ENCODE data around the gene CARS2.
"Not testable (repeated sequence)": the region's sequence is repeated elsewhere in the genome, so short reads cannot be mapped to it uniquely, and the experiment has no call there.

CARS2 gene

GRCh38 chr13:110705356-110705825 lies 525 bp downstream of the CARS2 start:
- Histone ChIP-seq H3K4me3 (ENCODE audit: low read depth in 1 of 2, low read length in 2 of 2) (peak overlapping the region; percentile 71 to 79), H3K27ac (ENCODE audit: low read length) (peak overlapping the region; percentile 54), H3K4me1 (ENCODE audit: control insufficient read depth in 1 of 2, insufficient read depth in 2 of 2, low read length in 2 of 2) (peaks cover 14 to 27% of the 10 kb centered on the region in 2 donors), H3K36me3 (ENCODE audit: control insufficient read depth in 1 of 2, insufficient read depth in 2 of 2, low read length in 2 of 2) (peaks cover 5 to 25% of the 10 kb centered on the region in 2 donors), H3K9me3 (ENCODE audit: control insufficient read depth in 1 of 2, low read length in 2 of 2) (no peaks in the 10 kb centered on the region), H3K27me3 (ENCODE audit: low read depth, low read length) (no peaks in the 10 kb centered on the region)

DNA sequence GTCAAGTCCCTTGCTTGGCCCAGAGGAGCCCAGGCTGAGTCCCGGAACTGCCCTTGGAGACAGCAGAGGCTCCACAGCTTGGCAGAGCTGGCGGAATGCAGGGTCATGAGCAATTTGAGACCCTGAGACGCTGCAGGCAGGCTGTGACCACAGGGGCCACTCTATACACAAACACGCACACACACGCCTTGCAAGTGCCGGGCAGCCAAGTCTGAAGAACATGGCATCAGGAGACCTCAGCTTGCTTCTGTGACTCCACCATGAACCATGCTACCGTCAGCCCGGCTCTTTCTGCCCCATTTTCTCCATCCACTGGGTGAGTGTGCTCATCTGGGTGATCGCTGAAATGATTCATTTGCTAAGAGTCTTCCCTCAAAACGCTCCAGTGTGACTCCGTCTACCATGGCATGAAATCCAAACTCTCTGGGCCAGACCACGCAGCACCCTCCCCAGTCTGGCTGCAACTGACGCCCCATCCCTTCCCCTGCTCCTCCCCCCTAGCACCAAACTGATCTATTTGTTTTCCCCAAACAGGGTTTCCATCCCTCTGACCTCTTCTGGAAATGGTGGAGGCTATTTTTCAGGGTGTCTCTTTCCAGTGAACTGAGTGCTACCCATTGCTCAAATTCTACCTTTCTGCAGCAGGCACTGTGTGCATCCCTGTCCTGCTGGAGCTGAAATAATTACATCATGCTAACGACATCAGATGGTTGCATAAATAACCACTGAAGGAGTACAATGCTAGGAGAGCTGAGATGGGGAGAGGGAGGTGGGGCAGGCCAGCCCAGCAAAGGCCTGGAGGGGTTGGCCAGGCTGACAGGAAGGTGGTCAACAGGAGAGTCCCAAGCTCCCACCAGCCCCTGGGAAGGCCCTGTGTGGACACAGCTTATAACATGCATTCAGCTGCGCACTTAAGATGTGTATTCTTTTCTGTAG lies 3.1 kb downstream of the CARS2 start:
- H3K9me3 ChIP-seq (ENCODE audit: control insufficient read depth in 1 of 2, low read length in 2 of 2), result no peaks in the 10 kb centered on the region
- H3K4me1 ChIP-seq (ENCODE audit: control insufficient read depth in 1 of 2, insufficient read depth in 2 of 2, low read length in 2 of 2), result peaks cover 14 to 27% of the 10 kb centered on the region in 2 donors
- H3K27me3 ChIP-seq (ENCODE audit: low read depth, low read length), result no peaks in the 10 kb centered on the region
- H3K36me3 ChIP-seq (ENCODE audit: control insufficient read depth in 1 of 2, insufficient read depth in 2 of 2, low read length in 2 of 2), result peaks cover 16 to 44% of the 10 kb centered on the region in 2 donors
- H3K4me3 ChIP-seq (ENCODE audit: low read depth in 1 of 2, low read length in 2 of 2), result no peak overlapping the region
- no peak overlapping the region for H3K27ac ChIP-seq (ENCODE audit: low read length)

- Histone ChIP-seq H3K4me1 (ENCODE audit: control insufficient read depth in 1 of 2, insufficient read depth in 2 of 2, low read length in 2 of 2) (peaks cover 14 to 27% of the 10 kb centered on the region in 2 donors), H3K4me3 (ENCODE audit: low read depth in 1 of 2, low read length in 2 of 2) (no peak overlapping the region), H3K9me3 (ENCODE audit: control insufficient read depth in 1 of 2, low read length in 2 of 2) (no peaks in the 10 kb centered on the region), H3K36me3 (ENCODE audit: control insufficient read depth in 1 of 2, insufficient read depth in 2 of 2, low read length in 2 of 2) (peaks cover 19 to 51% of the 10 kb centered on the region in 2 donors), H3K27me3 (ENCODE audit: low read depth, low read length) (no peaks in the 10 kb centered on the region), H3K27ac (ENCODE audit: low read length) (no peak overlapping the region)
These were observed 3.8 kb downstream of the CARS2 start for GRCh38 chr13:110702089-110702488.

GRCh38 chr13:110701061-110701460 lies 4.9 kb downstream of the CARS2 start:
- not testable (repeated sequence) for H3K9me3 ChIP-seq (ENCODE audit: control insufficient read depth in 1 of 2, low read length in 2 of 2); H3K27me3 ChIP-seq (ENCODE audit: low read depth, low read length); H3K4me3 ChIP-seq (ENCODE audit: low read depth in 1 of 2, low read length in 2 of 2); H3K27ac ChIP-seq (ENCODE audit: low read length)
- Histone ChIP-seq H3K4me1 (ENCODE audit: control insufficient read depth in 1 of 2, insufficient read depth in 2 of 2, low read length in 2 of 2) (peaks cover 8 to 19% of the 10 kb centered on the region in 2 donors), H3K36me3 (ENCODE audit: control insufficient read depth in 1 of 2, insufficient read depth in 2 of 2, low read length in 2 of 2) (peaks cover 25 to 58% of the 10 kb centered on the region in 2 donors)

GRCh38 chr13:110700641-110701040 lies 5.3 kb downstream of the CARS2 start:
- no peak overlapping the region for H3K4me3 ChIP-seq (ENCODE audit: low read depth in 1 of 2, low read length in 2 of 2)
- H3K9me3 ChIP-seq (ENCODE audit: control insufficient read depth in 1 of 2, low read length in 2 of 2), result no peaks in the 10 kb centered on the region
- H3K27me3 ChIP-seq (ENCODE audit: low read depth, low read length), result no peaks in the 10 kb centered on the region
- H3K27ac ChIP-seq (ENCODE audit: low read length), result no peak overlapping the region
- H3K4me1 ChIP-seq (ENCODE audit: control insufficient read depth in 1 of 2, insufficient read depth in 2 of 2, low read length in 2 of 2), result peaks cover 8 to 19% of the 10 kb centered on the region in 2 donors
- peaks cover 25 to 58% of the 10 kb centered on the region in 2 donors for H3K36me3 ChIP-seq (ENCODE audit: control insufficient read depth in 1 of 2, insufficient read depth in 2 of 2, low read length in 2 of 2)

DNA sequence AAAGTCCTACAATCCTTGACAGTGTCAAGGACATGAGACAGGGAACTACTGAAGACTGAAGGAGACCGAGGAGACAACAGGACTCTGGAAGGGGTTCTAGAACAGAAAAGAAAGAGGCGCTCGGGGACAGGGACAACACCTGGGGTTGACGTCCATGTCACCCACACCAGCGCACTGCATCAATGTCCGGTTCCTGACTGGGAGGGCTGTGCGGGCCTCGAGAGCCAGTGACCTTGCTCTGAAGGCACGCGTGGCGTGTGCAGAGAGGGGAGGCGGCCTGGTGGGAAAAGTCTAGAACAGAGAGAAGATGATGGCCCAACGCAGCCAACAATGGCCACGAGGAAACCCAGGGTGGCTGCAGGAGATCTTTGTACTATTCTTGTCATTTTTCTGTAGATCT lies 5.7 kb downstream of the CARS2 start:
- H3K27ac ChIP-seq (ENCODE audit: low read length), result no peak overlapping the region
- H3K4me3 ChIP-seq (ENCODE audit: low read depth in 1 of 2, low read length in 2 of 2), result no peak overlapping the region
- peaks cover 5 to 18% of the 10 kb centered on the region in 2 donors for H3K4me1 ChIP-seq (ENCODE audit: control insufficient read depth in 1 of 2, insufficient read depth in 2 of 2, low read length in 2 of 2)
- peaks cover 25 to 58% of the 10 kb centered on the region in 2 donors for H3K36me3 ChIP-seq (ENCODE audit: control insufficient read depth in 1 of 2, insufficient read depth in 2 of 2, low read length in 2 of 2)
- H3K9me3 ChIP-seq (ENCODE audit: control insufficient read depth in 1 of 2, low read length in 2 of 2), result no peaks in the 10 kb centered on the region
- no peaks in the 10 kb centered on the region for H3K27me3 ChIP-seq (ENCODE audit: low read depth, low read length)

DNA sequence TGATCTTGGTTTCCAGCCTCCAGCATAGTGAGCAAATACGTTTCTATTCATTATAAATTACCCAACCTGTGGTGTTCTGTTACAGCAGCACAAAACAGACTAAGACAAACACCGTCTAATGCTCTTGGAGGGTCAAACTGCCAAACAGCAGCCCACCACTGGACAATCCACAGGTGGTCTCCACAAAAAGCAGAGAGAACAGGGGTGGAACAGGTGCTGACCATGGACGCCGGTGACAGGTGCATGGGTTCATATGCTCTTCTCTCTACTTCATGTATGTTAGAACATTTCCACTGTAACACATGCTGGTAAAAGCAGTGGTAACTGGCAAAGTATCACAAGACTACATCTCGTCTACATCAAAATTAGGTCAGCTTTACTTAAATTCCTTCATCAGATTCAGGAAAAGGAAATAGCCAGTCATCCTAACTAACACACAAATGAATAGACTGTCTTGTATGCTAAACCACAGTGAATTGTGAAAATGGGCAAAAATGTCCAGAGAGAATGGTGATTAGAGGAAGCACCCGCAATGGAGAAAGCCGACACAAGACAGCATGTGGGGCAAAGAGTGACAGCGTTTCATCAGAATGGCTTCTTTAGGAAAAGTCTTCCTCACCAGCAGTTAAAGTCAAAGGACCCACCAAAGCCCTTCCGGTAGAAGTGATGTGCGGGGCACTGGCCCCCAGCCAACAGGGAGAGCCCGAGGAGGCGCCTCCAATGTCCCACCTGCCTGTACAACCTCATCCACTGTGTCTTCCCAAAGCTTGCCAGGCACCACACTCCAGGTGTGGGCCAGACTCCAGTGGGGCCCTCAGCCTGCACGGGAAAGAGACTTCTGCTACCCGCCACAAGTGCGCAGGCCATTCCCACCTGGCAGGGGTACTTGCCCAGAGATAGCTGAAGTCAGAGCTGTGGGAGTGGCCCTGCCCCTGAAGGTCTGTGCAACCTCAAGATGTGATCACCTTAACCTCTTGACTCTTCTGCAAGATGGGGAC lies 6.5 kb downstream of the CARS2 start:
- Histone ChIP-seq H3K36me3 (ENCODE audit: control insufficient read depth in 1 of 2, insufficient read depth in 2 of 2, low read length in 2 of 2) (peaks cover 25 to 62% of the 10 kb centered on the region in 2 donors), H3K27me3 (ENCODE audit: low read depth, low read length) (no peaks in the 10 kb centered on the region), H3K4me1 (ENCODE audit: control insufficient read depth in 1 of 2, insufficient read depth in 2 of 2, low read length in 2 of 2) (peaks cover 0 to 13% of the 10 kb centered on the region in 2 donors), H3K9me3 (ENCODE audit: control insufficient read depth in 1 of 2, low read length in 2 of 2) (no peaks in the 10 kb centered on the region), H3K27ac (ENCODE audit: low read length) (no peak overlapping the region), H3K4me3 (ENCODE audit: low read depth in 1 of 2, low read length in 2 of 2) (no peak overlapping the region)

GRCh38 chr13:110698689-110699088 lies 7.2 kb downstream of the CARS2 start:
- peaks cover 25 to 61% of the 10 kb centered on the region in 2 donors for H3K36me3 ChIP-seq (ENCODE audit: control insufficient read depth in 1 of 2, insufficient read depth in 2 of 2, low read length in 2 of 2)
- H3K9me3 ChIP-seq (ENCODE audit: control insufficient read depth in 1 of 2, low read length in 2 of 2), result no peaks in the 10 kb centered on the region
- no peaks in the 10 kb centered on the region for H3K27me3 ChIP-seq (ENCODE audit: low read depth, low read length)
- H3K4me3 ChIP-seq (ENCODE audit: low read depth in 1 of 2, low read length in 2 of 2), result no peak overlapping the region
- H3K4me1 ChIP-seq (ENCODE audit: control insufficient read depth in 1 of 2, insufficient read depth in 2 of 2, low read length in 2 of 2), result peaks cover 0 to 12% of the 10 kb centered on the region in 2 donors
- H3K27ac ChIP-seq (ENCODE audit: low read length), result no peak overlapping the region

DNA sequence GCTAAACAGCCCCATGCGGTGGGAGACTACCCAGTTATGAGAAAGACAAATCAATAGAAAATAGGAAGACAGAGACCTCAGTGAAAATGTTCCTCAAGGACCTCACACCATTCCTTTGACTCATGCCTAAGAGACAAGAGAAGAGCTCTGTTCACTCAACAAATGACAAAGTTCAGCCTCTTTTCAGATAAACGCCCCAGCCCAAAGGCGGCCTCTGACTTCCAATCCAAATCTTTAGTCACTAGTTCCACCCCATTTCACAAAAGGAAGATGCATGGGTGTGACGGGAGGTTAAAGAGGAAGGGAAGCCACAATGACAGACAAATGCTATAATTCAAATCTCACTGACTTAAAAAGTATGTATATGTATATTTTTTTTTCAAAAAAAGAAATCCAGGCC lies 8.1 kb downstream of the CARS2 start:
- Histone ChIP-seq H3K9me3 (ENCODE audit: control insufficient read depth in 1 of 2, low read length in 2 of 2) (no peaks in the 10 kb centered on the region), H3K27me3 (ENCODE audit: low read depth, low read length) (no peaks in the 10 kb centered on the region), H3K36me3 (ENCODE audit: control insufficient read depth in 1 of 2, insufficient read depth in 2 of 2, low read length in 2 of 2) (peaks cover 25 to 52% of the 10 kb centered on the region in 2 donors), H3K4me1 (ENCODE audit: control insufficient read depth in 1 of 2, insufficient read depth in 2 of 2, low read length in 2 of 2) (peaks cover 0 to 3% of the 10 kb centered on the region in 2 donors), H3K27ac (ENCODE audit: low read length) (no peak overlapping the region), H3K4me3 (ENCODE audit: low read depth in 1 of 2, low read length in 2 of 2) (no peak overlapping the region)

- Histone ChIP-seq H3K9me3 (ENCODE audit: control insufficient read depth in 1 of 2, low read length in 2 of 2) (no peaks in the 10 kb centered on the region), H3K27ac (ENCODE audit: low read length) (no peak overlapping the region), H3K36me3 (ENCODE audit: control insufficient read depth in 1 of 2, insufficient read depth in 2 of 2, low read length in 2 of 2) (peaks cover 25 to 50% of the 10 kb centered on the region in 2 donors), H3K4me1 (ENCODE audit: control insufficient read depth in 1 of 2, insufficient read depth in 2 of 2, low read length in 2 of 2) (no peaks in the 10 kb centered on the region), H3K27me3 (ENCODE audit: low read depth, low read length) (no peaks in the 10 kb centered on the region), H3K4me3 (ENCODE audit: low read depth in 1 of 2, low read length in 2 of 2) (no peak overlapping the region)
These were observed 9.1 kb downstream of the CARS2 start for GRCh38 chr13:110696776-110697175.

DNA sequence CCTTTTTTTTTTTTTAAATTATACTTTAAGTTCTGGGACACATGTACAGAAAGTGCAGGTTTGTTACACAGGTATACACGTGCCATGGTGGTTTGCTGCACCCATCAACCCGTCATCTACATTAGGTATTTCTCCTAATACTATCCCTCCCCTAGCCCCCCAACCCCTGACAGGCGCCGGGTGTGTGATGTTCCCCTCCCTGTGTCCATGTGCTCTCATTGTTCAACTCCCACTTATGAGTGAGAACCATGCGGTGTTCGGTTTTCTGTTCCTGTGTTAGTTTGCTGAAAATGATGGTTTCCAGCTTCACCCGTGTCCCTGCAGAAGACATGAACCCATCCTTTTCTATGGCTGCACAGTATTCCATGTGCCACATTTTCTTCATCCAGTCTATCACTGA lies 10.1 kb downstream of the CARS2 start:
- not testable (repeated sequence) for H3K27me3 ChIP-seq (ENCODE audit: low read depth, low read length); H3K9me3 ChIP-seq (ENCODE audit: control insufficient read depth in 1 of 2, low read length in 2 of 2); H3K4me1 ChIP-seq (ENCODE audit: control insufficient read depth in 1 of 2, insufficient read depth in 2 of 2, low read length in 2 of 2); H3K4me3 ChIP-seq (ENCODE audit: low read depth in 1 of 2, low read length in 2 of 2); H3K27ac ChIP-seq (ENCODE audit: low read length)
- H3K36me3 ChIP-seq (ENCODE audit: control insufficient read depth in 1 of 2, insufficient read depth in 2 of 2, low read length in 2 of 2), result peaks cover 23 to 42% of the 10 kb centered on the region in 2 donors
